Cardiac muscle cell (in vitro differentiated cells and primary cell): Measurements from ENCODE around the gene SIRT4. TPM values are rescaled to one million over a fixed set of nuclear protein-coding genes. Genes with fewer than 3 reads are reported as not detected.

Source experiments
- DNase-seq, 2 donors: peaks; one replicate each; pipeline versions ENCODE4 v3.0.0 to v3.0.0-alpha.2; 2010 to 2017; ENCODE audit warnings: low read depth in 1 of 2, low spot score in 1 of 2
- H3K27ac ChIP-seq: fragments of 200-600 bp; sonication (generic); 2 replicates; pipeline ENCODE4 v1.5.1; 2016
- H3K27me3 ChIP-seq: fragments of 200-600 bp; sonication (generic); 2 replicates; pipeline ENCODE4 v1.6.0; 2016; ENCODE audit warnings: control low read depth
- H3K36me3 ChIP-seq: fragments of 200-600 bp; sonication (generic); 2 replicates; pipeline ENCODE4 v1.5.1; 2016; ENCODE audit warnings: control low read depth
- H3K4me1 ChIP-seq: fragments of 200-600 bp; sonication (generic); 2 replicates; pipeline ENCODE4 v1.8.1; 2017; ENCODE audit warnings: low read depth, mild to moderate bottlenecking, mixed run types
- H3K4me3 ChIP-seq: fragments of 200-600 bp; sonication (generic); 2 replicates; pipeline ENCODE4 v1.5.1; 2016; ENCODE audit warnings: mild to moderate bottlenecking
- H3K9me3 ChIP-seq: fragments of 200-600 bp; sonication (generic); 2 replicates; pipeline ENCODE4 v1.5.1; 2017; ENCODE audit warnings: low read depth, mild to moderate bottlenecking, control low read depth
- polyA plus RNA-seq: library from polyadenylated mRNA; unstranded; fragments of >200 nt; fragmentation: Nextera tagmentation; extraction: Ambion mirVana; gene quantifications from 2 replicates; pipeline ENCODE4 v1.2.1, GENCODE V29; 2016
- total RNA-seq: library from RNA; depleted of rRNA; stranded (reverse); fragments of >200 nt; gene quantifications from 2 replicates; pipeline ENCODE4 v1.2.3, GENCODE V29; 2016
- TF ChIP-seq, protein P1 (sequence below): IDR thresholded peaks from 2 replicates; pipeline ENCODE4 v1.5.1; 2012; ENCODE audit warnings: low read depth, mild to moderate bottlenecking, low read length

SIRT4 gene
- total and polyA plus RNA-seq, 2 experiments from 2014 or later: 6.7 to 10.3 TPM

DNA sequence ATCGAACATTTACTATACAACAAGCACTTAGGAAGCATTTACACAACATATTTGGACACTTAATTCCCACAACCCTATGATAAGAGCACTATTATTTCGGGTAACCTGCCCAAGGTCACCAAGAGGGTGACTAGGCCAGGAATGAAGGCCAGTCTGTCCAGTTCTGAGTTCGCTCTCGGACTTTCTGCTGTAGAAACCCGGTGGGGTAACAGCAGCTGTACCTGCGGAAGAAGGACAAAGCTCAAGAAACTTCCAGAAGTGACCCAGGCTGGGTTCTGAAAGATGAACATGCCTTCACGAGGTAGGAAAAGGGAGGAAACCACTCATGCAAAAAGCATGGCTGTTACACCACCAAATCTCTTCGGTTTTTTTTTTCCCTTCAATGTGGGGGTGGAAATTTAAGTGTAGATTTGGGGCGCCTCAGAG, 14.7 kb downstream of the SIRT4 start:
- H3K27me3 ChIP-seq: no peaks in the 10 kb centered on the region
- peak overlapping the region; percentile 33 for H3K4me3 ChIP-seq
- no peak for DNase-seq
- TF ChIP-seq, protein P1, sequence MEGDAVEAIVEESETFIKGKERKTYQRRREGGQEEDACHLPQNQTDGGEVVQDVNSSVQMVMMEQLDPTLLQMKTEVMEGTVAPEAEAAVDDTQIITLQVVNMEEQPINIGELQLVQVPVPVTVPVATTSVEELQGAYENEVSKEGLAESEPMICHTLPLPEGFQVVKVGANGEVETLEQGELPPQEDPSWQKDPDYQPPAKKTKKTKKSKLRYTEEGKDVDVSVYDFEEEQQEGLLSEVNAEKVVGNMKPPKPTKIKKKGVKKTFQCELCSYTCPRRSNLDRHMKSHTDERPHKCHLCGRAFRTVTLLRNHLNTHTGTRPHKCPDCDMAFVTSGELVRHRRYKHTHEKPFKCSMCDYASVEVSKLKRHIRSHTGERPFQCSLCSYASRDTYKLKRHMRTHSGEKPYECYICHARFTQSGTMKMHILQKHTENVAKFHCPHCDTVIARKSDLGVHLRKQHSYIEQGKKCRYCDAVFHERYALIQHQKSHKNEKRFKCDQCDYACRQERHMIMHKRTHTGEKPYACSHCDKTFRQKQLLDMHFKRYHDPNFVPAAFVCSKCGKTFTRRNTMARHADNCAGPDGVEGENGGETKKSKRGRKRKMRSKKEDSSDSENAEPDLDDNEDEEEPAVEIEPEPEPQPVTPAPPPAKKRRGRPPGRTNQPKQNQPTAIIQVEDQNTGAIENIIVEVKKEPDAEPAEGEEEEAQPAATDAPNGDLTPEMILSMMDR: no peak
- no peaks in the 10 kb centered on the region for H3K36me3 ChIP-seq
- H3K4me1 ChIP-seq: peaks cover 8% of the 10 kb centered on the region
- no peaks in the 10 kb centered on the region for H3K9me3 ChIP-seq
- peak overlapping the region; percentile 90 for H3K27ac ChIP-seq

DNA sequence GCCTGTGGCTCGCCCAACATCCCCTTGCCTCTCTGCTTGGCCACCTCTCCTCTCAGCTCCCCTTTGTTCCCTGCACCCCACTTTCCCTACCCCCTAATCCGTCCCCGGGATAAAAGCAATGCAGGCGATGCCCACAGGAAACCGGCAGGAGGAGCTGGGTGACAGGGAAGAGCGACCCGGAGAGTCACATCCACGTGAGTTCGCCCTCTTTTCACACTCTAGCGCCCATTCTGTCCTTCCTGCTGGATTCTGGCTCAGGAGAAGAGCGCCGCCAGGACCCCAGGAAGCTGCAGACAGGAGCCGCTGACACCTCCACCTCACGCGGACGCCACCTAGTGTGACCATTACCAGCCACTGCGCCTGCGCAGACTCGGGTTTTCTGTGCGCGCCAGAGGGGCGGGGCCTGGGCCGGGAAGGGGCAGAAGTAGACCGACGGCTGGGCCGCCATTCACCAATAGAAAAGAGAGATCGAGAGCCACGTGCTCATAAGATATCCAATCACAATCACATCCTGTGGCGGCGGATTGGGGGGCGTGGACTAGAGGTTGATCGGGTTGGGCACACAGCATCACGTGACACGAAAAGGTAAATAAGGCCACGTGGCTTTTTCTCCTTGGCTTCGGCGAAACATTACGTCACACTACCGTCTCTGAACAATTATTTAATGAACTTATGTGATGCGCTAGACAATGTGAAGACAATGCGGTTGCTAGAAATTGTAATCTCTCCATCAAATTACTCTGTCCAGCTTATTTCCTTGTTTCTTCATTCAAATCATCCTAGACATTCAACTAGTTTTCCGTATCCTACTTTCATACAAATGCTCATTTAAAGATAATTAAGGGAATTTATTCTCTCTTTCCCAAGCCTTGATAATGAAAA, 15.3 kb downstream of the SIRT4 start:
- H3K27ac ChIP-seq: peak overlapping the region; percentile 90
- DNase-seq: peak; percentile 99 to 100
- TF ChIP-seq, protein P1: peak; percentile 60
- H3K36me3 ChIP-seq: no peaks in the 10 kb centered on the region
- H3K27me3 ChIP-seq: no peaks in the 10 kb centered on the region
- H3K4me1 ChIP-seq: peaks cover 8% of the 10 kb centered on the region
- H3K4me3 ChIP-seq: peak overlapping the region; percentile 33
- H3K9me3 ChIP-seq: no peaks in the 10 kb centered on the region

DNA sequence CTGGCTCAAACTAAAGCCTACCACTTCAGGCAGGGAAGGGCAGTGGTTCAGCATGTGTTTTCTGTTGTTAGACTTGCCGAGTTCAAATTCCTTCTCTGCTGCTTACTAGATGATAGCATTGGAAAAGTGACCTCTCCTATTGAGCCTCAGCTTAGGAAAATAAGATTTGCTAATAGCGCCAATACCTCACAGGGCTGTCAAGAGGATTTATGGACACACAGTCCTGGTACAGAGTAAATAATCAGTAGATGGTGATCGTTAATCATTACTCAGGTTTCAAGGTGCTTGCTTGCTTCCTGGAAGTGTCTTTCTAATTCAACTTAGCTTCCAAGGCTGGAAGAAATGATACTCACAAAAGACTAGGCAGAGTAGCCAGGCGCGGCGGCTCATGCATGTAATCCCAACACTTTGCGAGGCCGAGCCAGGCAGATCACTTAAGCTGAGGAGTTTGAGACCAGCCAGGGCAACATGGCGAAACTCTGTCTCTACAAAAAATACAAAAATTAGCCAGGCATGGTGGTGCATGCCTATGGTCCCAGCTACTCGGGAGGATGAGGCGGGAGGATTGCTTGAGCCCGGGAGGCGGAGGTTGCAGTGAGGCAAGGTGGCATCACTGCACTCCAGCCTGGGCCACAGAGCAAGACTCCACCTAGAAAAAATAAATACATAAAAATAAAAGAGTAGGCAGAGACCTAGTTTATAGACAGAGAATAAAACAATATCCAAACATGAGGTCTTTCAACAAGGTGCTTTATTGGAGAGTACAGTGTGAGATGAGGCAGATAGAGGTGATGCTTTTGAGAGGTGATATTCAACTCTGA, 19.5 kb downstream of the SIRT4 start:
- Histone ChIP-seq H3K27ac (no peak overlapping the region), H3K27me3 (no peaks in the 10 kb centered on the region), H3K36me3 (no peaks in the 10 kb centered on the region), H3K4me3 (no peak overlapping the region), H3K4me1 (peaks cover 5% of the 10 kb centered on the region), H3K9me3 (no peaks in the 10 kb centered on the region)
- TF ChIP-seq, protein P1: no peak
- no peak for DNase-seq

DNA sequence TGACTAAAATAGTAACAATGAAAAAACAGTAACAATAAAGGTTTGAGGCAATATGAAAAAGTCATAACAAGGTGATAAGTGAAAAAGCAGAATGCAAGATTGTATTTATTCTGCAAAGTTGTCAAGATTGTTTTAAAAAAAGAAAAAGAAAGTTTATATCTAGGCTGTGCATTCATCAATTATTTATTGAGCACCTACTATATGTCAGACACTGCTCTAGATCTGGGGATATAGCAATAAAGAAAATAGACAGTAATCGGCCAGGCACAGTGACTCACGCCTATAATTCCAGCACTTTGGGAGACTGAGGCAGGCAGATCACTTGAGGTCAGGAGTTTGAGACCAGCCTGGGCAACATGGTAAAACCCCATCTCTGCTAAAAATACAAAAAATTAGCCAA, 21.7 kb downstream of the SIRT4 start:
- no peak overlapping the region for H3K4me3 ChIP-seq
- no peak overlapping the region for H3K27ac ChIP-seq
- H3K9me3 ChIP-seq: no peaks in the 10 kb centered on the region
- H3K27me3 ChIP-seq: no peaks in the 10 kb centered on the region
- H3K36me3 ChIP-seq: no peaks in the 10 kb centered on the region
- DNase-seq: no peak
- TF ChIP-seq, protein P1: no peak
- no peaks in the 10 kb centered on the region for H3K4me1 ChIP-seq

GRCh38 chr12:120324841-120325417, 22.8 kb downstream of the SIRT4 start:
- DNase-seq: no peak
- H3K9me3 ChIP-seq: no peaks in the 10 kb centered on the region
- H3K4me3 ChIP-seq: no peak overlapping the region
- no peaks in the 10 kb centered on the region for H3K36me3 ChIP-seq
- no peaks in the 10 kb centered on the region for H3K27me3 ChIP-seq
- TF ChIP-seq, protein P1: no peak
- H3K27ac ChIP-seq: no peak overlapping the region
- H3K4me1 ChIP-seq: no peaks in the 10 kb centered on the region
